ENCODE measurements around the gene DEAF1.

The DEAF1 gene

GRCh38 chr11:626475-627307 is 68.3 kb downstream of the DEAF1 start, which contains the start of gene SCT:
SCT (minus strand) TSS chr11:627181; CDS start chr11:627143, 38 bp downstream.
- no peak for DNase-seq (ENCODE audit: extremely low read depth, low read depth)
- TF ChIP-seq CTCF (IDR thresholded peaks at IDR 0.05; ENCODE audit: low read depth, low read length, missing control alignments), result no peak
- H3K4me3 ChIP-seq (replicated peaks; ENCODE audit: low read depth, low read length), result no peak within 1 kb of the TSS

GRCh38 chr11:625636-626268 is 69.3 kb downstream of the DEAF1 start:
- no peak for DNase-seq (ENCODE audit: extremely low read depth, low read depth)
- no peak overlapping the region for H3K4me3 ChIP-seq (replicated peaks; ENCODE audit: low read depth, low read length)
- TF ChIP-seq CTCF (IDR thresholded peaks at IDR 0.05; ENCODE audit: low read depth, low read length, missing control alignments), result no peak

GRCh38 chr11:624705-625635 is 70.1 kb downstream of the DEAF1 start, which contains the start of gene CDHR5:
CDHR5 (minus strand) TSS chr11:624955; CDS start chr11:624902, 53 bp downstream.
- no peak for DNase-seq (ENCODE audit: extremely low read depth, low read depth)

GRCh38 chr11:623999-624704 is 70.9 kb downstream of the DEAF1 start:
- DNase-seq (ENCODE audit: extremely low read depth, low read depth), result no peak
- no peak overlapping the region for H3K4me3 ChIP-seq (replicated peaks; ENCODE audit: low read depth, low read length)
- TF ChIP-seq CTCF (IDR thresholded peaks at IDR 0.05; ENCODE audit: low read depth, low read length, missing control alignments), result no peak

More at GRCh38 chr11:624705-625635, 70.1 kb downstream of the DEAF1 start, which contains the start of gene CDHR5:
- no peak within 1 kb of the TSS for H3K4me3 ChIP-seq (replicated peaks; ENCODE audit: low read depth, low read length)
- no peak for TF ChIP-seq CTCF (IDR thresholded peaks at IDR 0.05; ENCODE audit: low read depth, low read length, missing control alignments)

GRCh38 chr11:623349-623869 is 71.6 kb downstream of the DEAF1 start:
- no peak for DNase-seq (ENCODE audit: extremely low read depth, low read depth)
- no peak for TF ChIP-seq CTCF (IDR thresholded peaks at IDR 0.05; ENCODE audit: low read depth, low read length, missing control alignments)
- H3K4me3 ChIP-seq (replicated peaks; ENCODE audit: low read depth, low read length), result no peak overlapping the region

All from HFF-Myc (cell line).